IMR-90 (cell line): ENCODE results near the gene CEP20. TPM values are rescaled to one million over a fixed set of nuclear protein-coding genes. Genes with fewer than 3 reads are reported as not detected.
"Not testable (repeated sequence)": the region's sequence is repeated elsewhere in the genome, so short reads cannot be mapped to it uniquely, and the experiment has no call there.

Experiments used
- ATAC-seq: fragments of 200-7000 bp; cut with Tn5 transposase; 2 replicates; pipeline ENCODE4 v1.9.1; 2020; ENCODE audit warnings: low read depth, mild to moderate bottlenecking, moderate library complexity
- BruUV-seq: library from RNA; stranded (reverse); fragments of 400-500 nt; replicated peaks from 2 replicates; lab custom pipeline; 2021; lab: Mats Ljungman, UMichigan
- CTCF ChIA-PET: fragments of 300-600 bp; formaldehyde crosslinking; extraction: SDS; loops from one replicate; lab custom pipeline; 2021; ENCODE audit warnings: antibody characterized with exemption; lab: Yijun Ruan, JAX
- POLR2A ChIA-PET: fragments of 300-600 bp; sonication (Branson Sonifier 250); formaldehyde crosslinking; loops from one replicate; lab custom pipeline; 2022; ENCODE audit warnings: antibody characterized with exemption; ENCODE audit not compliant: unreplicated experiment; lab: Charles Lee
- DNase-seq: peaks from one replicate; pipeline ENCODE4 v3.0.0; 2013
- H2AFZ ChIP-seq: replicated peaks from 2 replicates; pipeline ENCODE3; 2013; ENCODE audit warnings: low read length, mild to moderate bottlenecking; ENCODE audit not compliant: poor library complexity
- H2AK5ac ChIP-seq: 2 replicates; pipeline ENCODE4 v1.6.1; 2013; ENCODE audit warnings: low read depth, low read length, inconsistent platforms
- H2AK9ac ChIP-seq: replicated peaks from 2 replicates; pipeline ENCODE3; 2013; ENCODE audit warnings: mild to moderate bottlenecking, low read depth, low read length, moderate library complexity; ENCODE audit not compliant: poor library complexity
- H2BK120ac ChIP-seq: 2 replicates; pipeline ENCODE4 v1.6.1; 2013; ENCODE audit warnings: low read depth, low read length, inconsistent platforms
- H2BK15ac ChIP-seq: 3 replicates; pipeline ENCODE4 v1.6.1; 2013; ENCODE audit warnings: low read depth, low read length, inconsistent platforms
- H2BK20ac ChIP-seq: 2 replicates; pipeline ENCODE4 v1.6.1; 2013; ENCODE audit warnings: low read depth, mild to moderate bottlenecking, inconsistent platforms, low read length, moderate library complexity
- H2BK5ac ChIP-seq: 2 replicates; pipeline ENCODE4 v1.6.1; 2013; ENCODE audit warnings: mild to moderate bottlenecking, low read depth, low read length, inconsistent platforms; ENCODE audit not compliant: poor library complexity, severe bottlenecking
- H3K14ac ChIP-seq: replicated peaks from 2 replicates; pipeline ENCODE4 v1.6.1; 2013; ENCODE audit warnings: low read depth, low read length, inconsistent platforms
- H3K18ac ChIP-seq: 2 replicates; pipeline ENCODE4 v1.6.1; 2013; ENCODE audit warnings: low read depth, low read length, control low read depth
- H3K23ac ChIP-seq: 2 replicates; pipeline ENCODE4 v1.6.1; 2013; ENCODE audit warnings: low read depth, low read length, inconsistent platforms
- H3K27ac ChIP-seq: 2 replicates; pipeline ENCODE4 v1.5.1; 2013; ENCODE audit warnings: mild to moderate bottlenecking, control low read depth, low read length; ENCODE audit not compliant: insufficient read depth
- H3K27me3 ChIP-seq: 2 replicates; pipeline ENCODE4 v1.6.1; 2013; ENCODE audit warnings: low read length; ENCODE audit not compliant: control insufficient read depth, insufficient read depth
- H3K36me3 ChIP-seq: 2 replicates; pipeline ENCODE4 v1.6.1; 2013; ENCODE audit warnings: low read length, mixed read lengths; ENCODE audit not compliant: control insufficient read depth, insufficient read depth
- H3K4ac ChIP-seq: 2 replicates; pipeline ENCODE4 v1.6.1; 2013; ENCODE audit warnings: low read depth, low read length, inconsistent platforms
- H3K4me1 ChIP-seq: 2 replicates; pipeline ENCODE4 v1.6.1; 2013; ENCODE audit warnings: low read length, mixed read lengths; ENCODE audit not compliant: control insufficient read depth, insufficient read depth
- H3K4me2 ChIP-seq: 2 replicates; pipeline ENCODE4 v1.6.1; 2013; ENCODE audit warnings: low read depth, mild to moderate bottlenecking, control low read depth, low read length, moderate library complexity
- H3K4me3 ChIP-seq: 2 replicates; pipeline ENCODE4 v1.5.1; 2013; ENCODE audit warnings: low read depth, mild to moderate bottlenecking, control low read depth, low read length, moderate library complexity; ENCODE audit not compliant: insufficient read depth
- H3K56ac ChIP-seq: 2 replicates; pipeline ENCODE4 v1.6.1; 2013; ENCODE audit warnings: low read length, inconsistent platforms; ENCODE audit not compliant: insufficient read depth; ENCODE audit errors: extremely low read depth
- H3K79me1 ChIP-seq, 2 experiments: 2 replicates each; pipeline ENCODE4 v1.6.1; 2013; ENCODE audit warnings: low read length in 2 of 2, inconsistent platforms in 1 of 2, low read depth in 1 of 2
- H3K9ac ChIP-seq: 2 replicates; pipeline ENCODE4 v1.6.1; 2013; ENCODE audit warnings: low read depth, low read length, control low read depth
- H3K9me1 ChIP-seq: 2 replicates; pipeline ENCODE4 v1.6.1; 2013; ENCODE audit warnings: low read length, inconsistent platforms; ENCODE audit not compliant: insufficient read depth
- H3K9me3 ChIP-seq: 2 replicates; pipeline ENCODE4 v1.6.1; 2013; ENCODE audit warnings: low read length; ENCODE audit not compliant: control insufficient read depth, insufficient read depth
- H4K20me1 ChIP-seq: 2 replicates; pipeline ENCODE4 v1.6.1; 2013; ENCODE audit warnings: low read length, inconsistent platforms; ENCODE audit not compliant: insufficient read depth
- H4K5ac ChIP-seq: 2 replicates; pipeline ENCODE4 v1.6.1; 2013; ENCODE audit warnings: mild to moderate bottlenecking, low read depth, low read length, control low read depth
- H4K8ac ChIP-seq, 2 experiments: 2 replicates each; pipeline ENCODE4 v1.6.1; 2013; ENCODE audit warnings: low read depth in 2 of 2, low read length in 2 of 2, control low read depth in 1 of 2, inconsistent platforms in 1 of 2
- H4K91ac ChIP-seq: 2 replicates; pipeline ENCODE4 v1.6.1; 2013; ENCODE audit warnings: low read depth, low read length, inconsistent platforms; ENCODE audit not compliant: insufficient read depth
- BHLHE40 ChIP-seq: fragments of 150-350 bp; IDR thresholded peaks from 2 replicates; pipeline ENCODE4 v1.6.1; 2016; ENCODE audit warnings: mild to moderate bottlenecking, low read depth, low read length
- CEBPB ChIP-seq: IDR thresholded peaks from 2 replicates; pipeline ENCODE4 v1.6.1; 2012; ENCODE audit warnings: low read depth, low read length, improper control_type of control experiment
- CHD1 ChIP-seq: IDR thresholded peaks from 2 replicates; pipeline ENCODE4 v1.6.1; 2012; ENCODE audit warnings: low read depth, low read length, improper control_type of control experiment
- FOS ChIP-seq: fragments of 150-350 bp; IDR thresholded peaks from 2 replicates; pipeline ENCODE4 v1.6.1; 2016; ENCODE audit warnings: low read depth, low read length
- MAFK ChIP-seq: IDR thresholded peaks from 2 replicates; pipeline ENCODE4 v1.6.1; 2012; ENCODE audit warnings: low read depth, low read length, improper control_type of control experiment
- MAZ ChIP-seq: IDR thresholded peaks from 2 replicates; pipeline ENCODE4 v1.6.1; 2012; ENCODE audit warnings: low read depth, mild to moderate bottlenecking, low read length, improper control_type of control experiment, moderate library complexity, borderline replicate concordance
- NFE2L2 ChIP-seq: fragments of 150-350 bp; IDR thresholded peaks from 2 replicates; pipeline ENCODE4 v1.6.1; 2016; ENCODE audit warnings: low read depth, mild to moderate bottlenecking, low read length
- RAD21 ChIP-seq: IDR thresholded peaks from 2 replicates; pipeline ENCODE4 v1.6.1; 2012; ENCODE audit warnings: low read length, improper control_type of control experiment
- WGBS, 2 experiments: methylation state at CpG; one replicate each; pipeline versions ENCODE4 v1.1.5 to v1.1.7; 2013; ENCODE audit warnings: missing lambda C conversion rate in 2 of 2; ENCODE audit not compliant: insufficient read length in 1 of 2; ENCODE audit errors: extremely low coverage in 2 of 2; 5-methylcytosine and 5-hydroxymethylcytosine counted together
- dilution Hi-C: fragments of 300-500 bp; cut with HindIII; formaldehyde crosslinking; loops from one replicate; pipeline ENCODE4 v1.14.3; 2018; ENCODE audit warnings: low sequenced_read_pairs; ENCODE audit not compliant: unreplicated experiment
- in situ Hi-C: fragments of 300-500 bp; cut with MboI; formaldehyde crosslinking; loops from 3 replicates; pipeline ENCODE4 v1.14.3; 2019; ENCODE audit warnings: low sequenced_read_pairs, inconsistent platforms, mixed read lengths
- intact Hi-C: fragments of 100-400 bp; cut with micrococcal nuclease; formaldehyde crosslinking; loops from 2 replicates; pipeline ENCODE4 v1.10.0; 2022
- polyA plus RNA-seq, 3 experiments: library from polyadenylated mRNA; depleted of rRNA; stranded (reverse); fragments of >200 nt; gene quantifications; 2 replicates each; pipeline ENCODE4 v1.2.3, GENCODE V29; 2012; ENCODE audit warnings: low replicate concordance in 1 of 3
- total RNA-seq: library from RNA; depleted of rRNA; stranded (reverse); fragments of >200 nt; gene quantifications from 2 replicates; pipeline ENCODE4 v1.2.3, GENCODE V29; 2012

The CEP20 gene
- total and polyA plus RNA-seq, 2 of the 4 experiments (the other 2 are of a cell fraction): 28.8 to 40.1 TPM

DNA sequence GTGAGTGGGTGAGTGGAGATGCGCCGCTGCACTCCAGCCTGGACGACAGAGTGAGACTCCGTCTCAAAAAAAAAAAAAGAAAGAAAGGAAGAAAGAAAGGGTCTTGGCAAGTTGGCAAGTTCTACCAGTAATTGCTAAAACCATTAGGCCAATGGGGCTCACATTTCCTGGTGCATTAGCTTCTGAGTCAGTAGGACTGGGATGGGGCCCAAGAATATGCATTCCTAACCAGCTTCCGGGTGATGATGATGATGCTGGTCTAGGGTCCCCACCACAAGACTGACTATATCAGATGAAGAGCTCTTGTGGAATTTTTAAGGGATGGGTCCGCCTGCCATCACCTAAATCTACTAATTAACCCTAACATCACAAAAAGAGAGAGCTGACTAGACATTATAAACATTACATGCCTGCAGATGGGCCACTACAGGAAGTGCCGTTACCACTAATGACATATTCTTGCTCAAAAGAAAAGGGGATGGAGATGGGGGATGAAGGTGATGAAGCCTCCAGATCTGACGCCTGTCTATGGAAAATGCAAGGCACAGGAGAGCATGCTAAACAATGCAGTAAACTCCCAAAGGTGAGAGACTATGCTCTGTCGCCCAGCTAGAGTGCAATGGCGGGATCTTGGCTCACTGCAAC lies 44.6 kb downstream of the CEP20 start:
- Histone ChIP-seq H3K56ac (no peak overlapping the region), H3K23ac (no peak overlapping the region), H3K4ac (no peak overlapping the region), H2AK5ac (no peak overlapping the region), H2AK9ac (no peak overlapping the region), H3K4me1 (0 out of 2 replicates have a peak, but pooled peaks cover 2% of the 10 kb centered on the region), H3K9ac (no peak overlapping the region), H2BK20ac (no peak overlapping the region), H3K18ac (no peak overlapping the region), H4K91ac (no peak overlapping the region), H3K27me3 (peaks cover 2% of the 10 kb centered on the region), H3K27ac (no peak overlapping the region), H4K5ac (no peak overlapping the region), H3K4me2 (no peak overlapping the region), H3K9me3 (no peaks in the 10 kb centered on the region), H3K79me1 (no peaks in the 10 kb centered on the region), H3K4me3 (no peak overlapping the region), H3K9me1 (no peaks in the 10 kb centered on the region), H2AFZ (no peak overlapping the region), H4K8ac (no peak overlapping the region), H3K14ac (no peak overlapping the region), H2BK120ac (no peak overlapping the region), H2BK15ac (no peak overlapping the region), H4K20me1 (no peaks in the 10 kb centered on the region), H2BK5ac (no peak overlapping the region), H3K36me3 (no peaks in the 10 kb centered on the region)
- WGBS, 2 experiments: 87% methylated on average over 4 of the region's 10 CpGs; no CpG with 5 or more reads in 1 of the 2 experiments
- ChIA-PET POLR2A (interaction anchor here (0.6 kb wide), 1 partner anchor 9 kb away, joined by 6 read pairs; no protein-coding TSS in a partner anchor), CTCF (interaction anchor here (0.6 kb wide), 2 partner anchors 27 to 275 kb away, joined by 6 to 9 read pairs; no protein-coding TSS in a partner anchor)
- ATAC-seq (peak; percentile 77), DNase-seq (peak; percentile 69)
- no peak for TF ChIP-seq BHLHE40
- TF ChIP-seq CHD1: no peak
- no peak for TF ChIP-seq MAZ
- TF ChIP-seq RAD21: no peak
- no peak for TF ChIP-seq NFE2L2
- TF ChIP-seq MAFK: peak; percentile 42; the same call in 1 of the 2 replicates
- no peak for TF ChIP-seq CEBPB
- TF ChIP-seq FOS: 0 out of 2 replicates have a peak, but pooled peaks have one; percentile 5
- in situ Hi-C loops (no loop called here), intact Hi-C loops (no loop called here), dilution Hi-C loops (no loop called here)
- BruUV-seq: no TSS peak

DNA sequence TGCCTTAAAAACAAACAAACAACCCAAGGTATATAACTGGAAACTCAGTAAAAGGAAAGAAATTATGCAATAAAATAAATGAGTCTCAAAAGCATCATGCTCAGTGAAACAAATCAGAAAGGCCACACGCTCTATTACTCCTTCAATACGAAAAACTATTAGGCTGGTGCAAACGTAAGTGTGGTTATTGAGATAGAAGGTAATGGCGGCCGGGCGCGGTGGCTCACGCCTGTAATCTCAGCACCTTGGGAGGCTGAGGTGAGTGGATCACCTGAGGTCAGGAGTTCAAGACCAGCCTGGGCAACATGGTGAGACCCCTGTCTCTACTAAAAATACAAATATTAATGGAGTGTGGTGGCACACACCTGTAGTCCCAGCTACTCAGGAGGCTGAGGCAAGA lies 49.2 kb downstream of the CEP20 start:
- dilution Hi-C loops, ATAC-seq, H3K4me3 ChIP-seq, H4K20me1 ChIP-seq, H2BK20ac ChIP-seq, H3K14ac ChIP-seq, H3K18ac ChIP-seq, H4K91ac ChIP-seq, H4K8ac ChIP-seq, H2BK5ac ChIP-seq, H3K4ac ChIP-seq, in situ Hi-C loops, BruUV-seq, H2BK120ac ChIP-seq, DNase-seq, H3K27ac ChIP-seq, H3K9me3 ChIP-seq, H3K27me3 ChIP-seq, H2BK15ac ChIP-seq, H3K23ac ChIP-seq, intact Hi-C loops, H3K4me2 ChIP-seq, H2AK5ac ChIP-seq, H3K79me1 ChIP-seq, H3K9ac ChIP-seq, POLR2A ChIA-PET, CTCF ChIA-PET, H2AFZ ChIP-seq, H3K9me1 ChIP-seq, H3K56ac ChIP-seq, H4K5ac ChIP-seq, H2AK9ac ChIP-seq, H3K4me1 ChIP-seq, H3K36me3 ChIP-seq: not testable (repeated sequence)
- no CpG with 5 or more reads among the region's 8 CpGs for WGBS, 2 experiments
